SK-N-SH treated with all-trans-retinoic acid at 6 μM for 48 hours (cell line): ENCODE data around the gene UGT2B17.

ENCODE experiments used
- ARNTL ChIP-seq: fragments of 450-650 bp; formaldehyde crosslinking; IDR thresholded peaks from 2 replicates; pipeline ENCODE4 v1.5.0; 2020; ENCODE audit warnings: low read depth, mild to moderate bottlenecking, moderate library complexity, borderline replicate concordance
- CREB5 ChIP-seq: fragments of 250-450 bp; sonication (Bioruptor Pico); IDR thresholded peaks from 2 replicates; pipeline ENCODE4 v1.5.1; 2020; ENCODE audit warnings: low read depth, mild to moderate bottlenecking, moderate library complexity
- GLIS3 ChIP-seq: fragments of 250-450 bp; sonication (Bioruptor Pico); IDR thresholded peaks from 2 replicates; pipeline ENCODE4 v1.5.0; 2020; ENCODE audit warnings: mild to moderate bottlenecking, moderate library complexity
- ISL1 ChIP-seq: fragments of 250-450 bp; sonication (Bioruptor Pico); IDR thresholded peaks from 2 replicates; pipeline ENCODE4 v2.1.2; 2022; ENCODE audit warnings: mild to moderate bottlenecking, moderate library complexity
- POU6F1 ChIP-seq: fragments of 250-450 bp; sonication (Bioruptor Pico); IDR thresholded peaks from 2 replicates; pipeline ENCODE4 v1.8.0; 2021; ENCODE audit warnings: low read depth, mild to moderate bottlenecking, moderate library complexity, borderline replicate concordance
- PPARA ChIP-seq: fragments of 250-450 bp; sonication (Bioruptor Pico); IDR thresholded peaks from 2 replicates; pipeline ENCODE4 v1.5.0; 2020; ENCODE audit warnings: mild to moderate bottlenecking, borderline replicate concordance
- TOX ChIP-seq: fragments of 250-450 bp; sonication (Bioruptor Pico); IDR thresholded peaks from 2 replicates; pipeline ENCODE4 v1.8.0; 2021; ENCODE audit warnings: mild to moderate bottlenecking, moderate library complexity, borderline replicate concordance
- ZFP3 ChIP-seq: fragments of 250-450 bp; sonication (Bioruptor Pico); IDR thresholded peaks from 2 replicates; pipeline ENCODE4 v1.5.0; 2020; ENCODE audit warnings: mild to moderate bottlenecking, moderate library complexity
- ZNF8 ChIP-seq: fragments of 450-650 bp; formaldehyde crosslinking; IDR thresholded peaks from 2 replicates; pipeline ENCODE4 v1.5.0; 2020; ENCODE audit warnings: mild to moderate bottlenecking, moderate library complexity
- TF ChIP-seq, protein P1 (sequence below): fragments of 250-450 bp; sonication (Bioruptor Pico); IDR thresholded peaks from 2 replicates; pipeline ENCODE4 v1.8.0; 2020; ENCODE audit warnings: mild to moderate bottlenecking, moderate library complexity, borderline replicate concordance

- TF ChIP-seq ISL1 (CRISPR knock-in tag) (no peak), ZFP3 (CRISPR knock-in tag) (no peak), POU6F1 (CRISPR knock-in tag) (no peak), TOX (no peak), GLIS3 (no peak), PPARA (CRISPR knock-in tag) (no peak), CREB5 (CRISPR knock-in tag) (no peak), ARNTL (CRISPR knock-in tag) (no peak), ZNF8 (CRISPR knock-in tag) (no peak)
- TF ChIP-seq, protein P1, sequence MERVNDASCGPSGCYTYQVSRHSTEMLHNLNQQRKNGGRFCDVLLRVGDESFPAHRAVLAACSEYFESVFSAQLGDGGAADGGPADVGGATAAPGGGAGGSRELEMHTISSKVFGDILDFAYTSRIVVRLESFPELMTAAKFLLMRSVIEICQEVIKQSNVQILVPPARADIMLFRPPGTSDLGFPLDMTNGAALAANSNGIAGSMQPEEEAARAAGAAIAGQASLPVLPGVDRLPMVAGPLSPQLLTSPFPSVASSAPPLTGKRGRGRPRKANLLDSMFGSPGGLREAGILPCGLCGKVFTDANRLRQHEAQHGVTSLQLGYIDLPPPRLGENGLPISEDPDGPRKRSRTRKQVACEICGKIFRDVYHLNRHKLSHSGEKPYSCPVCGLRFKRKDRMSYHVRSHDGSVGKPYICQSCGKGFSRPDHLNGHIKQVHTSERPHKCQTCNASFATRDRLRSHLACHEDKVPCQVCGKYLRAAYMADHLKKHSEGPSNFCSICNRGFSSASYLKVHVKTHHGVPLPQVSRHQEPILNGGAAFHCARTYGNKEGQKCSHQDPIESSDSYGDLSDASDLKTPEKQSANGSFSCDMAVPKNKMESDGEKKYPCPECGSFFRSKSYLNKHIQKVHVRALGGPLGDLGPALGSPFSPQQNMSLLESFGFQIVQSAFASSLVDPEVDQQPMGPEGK (CRISPR knock-in tag) = no peak
These were observed 6.2 kb upstream of the UGT2B17 start for GRCh38 chr4:68582339-68582717.
